ENCODE measurements around the gene PNPO. TPM values are rescaled to one million over a fixed set of nuclear protein-coding genes. Genes with fewer than 3 reads are reported as not detected.

PNPO gene
- total and polyA plus RNA-seq, 2 of the 13 experiments (the other 11 are each of a cell fraction or from before 2014, with no cell fraction given): 47.9 to 63.3 TPM

- TF ChIP-seq SOX6 (IDR thresholded peaks at IDR 0.05) (no peak), SOX6 (CRISPR knock-in tag; IDR thresholded peaks at IDR 0.05) (peak; percentile 24; the same call in 1 of the 2 replicates), NR2F6 (IDR thresholded peaks at IDR 0.05) (peak; percentile 76), NR2F6 (CRISPR knock-in tag; IDR thresholded peaks at IDR 0.05) (peak; percentile 71; the same call in 1 of the 2 replicates), KAT7 (CRISPR knock-in tag; IDR thresholded peaks at IDR 0.05; ENCODE audit: borderline replicate concordance) (no peak), DZIP1 (CRISPR knock-in tag; IDR thresholded peaks at IDR 0.05) (peak; percentile 70; the same call in 1 of the 2 replicates), ZNF430 (CRISPR knock-in tag; IDR thresholded peaks at IDR 0.05) (peak; percentile 74; the same call in 1 of the 2 replicates), FOXA1 (IDR thresholded peaks at IDR 0.05) (no peak), FOXA1 (CRISPR knock-in tag; IDR thresholded peaks at IDR 0.05) (0 out of 2 replicates have a peak, but pooled peaks have one; percentile 2), IKZF4 (CRISPR knock-in tag; IDR thresholded peaks at IDR 0.05; ENCODE audit: borderline replicate concordance, low read depth, not compliant biosample characterization) (no peak), SNRNP70 (IDR thresholded peaks at IDR 0.05; ENCODE audit: low read depth, low read length) (no peak), MAX (IDR thresholded peaks at IDR 0.05) (peak; percentile 38; the same call in 1 of the 2 replicates), ZFP41 (CRISPR knock-in tag; IDR thresholded peaks at IDR 0.05; ENCODE audit: borderline replicate concordance) (peak; percentile 9; the same call in 1 of the 2 replicates), KDM3A (CRISPR knock-in tag; IDR thresholded peaks at IDR 0.05; ENCODE audit: low read depth) (0 out of 2 replicates have a peak, but pooled peaks have one; percentile 57), SIX1 (CRISPR knock-in tag; IDR thresholded peaks at IDR 0.05; ENCODE audit: borderline replicate concordance) (no peak), ZNF589 (CRISPR knock-in tag; conservative IDR thresholded peaks at IDR 0.05) (0 out of 2 replicates have a peak, but pooled peaks have one; percentile 68), FIP1L1 (IDR thresholded peaks at IDR 0.05; ENCODE audit: borderline replicate concordance, insufficient read depth, low read depth, low read length) (0 out of 2 replicates have a peak, but pooled peaks have one; percentile 16), KAT2B (IDR thresholded peaks at IDR 0.05; ENCODE audit: borderline replicate concordance, low read depth, low read length) (no peak), NR2C2 (CRISPR knock-in tag; IDR thresholded peaks at IDR 0.05; ENCODE audit: borderline replicate concordance) (peak; percentile 99), MXD1 (CRISPR knock-in tag; IDR thresholded peaks at IDR 0.05) (peak; percentile 77), PHF20 (CRISPR knock-in tag; IDR thresholded peaks at IDR 0.05) (peak; percentile 67), ZBTB34 (CRISPR knock-in tag; IDR thresholded peaks at IDR 0.05) (no peak), TIGD3 (CRISPR knock-in tag; IDR thresholded peaks at IDR 0.05; ENCODE audit: borderline replicate concordance) (no peak)
Observed at GRCh38 chr17:47895856-47896671, 45.3 kb upstream of the PNPO start, which contains the start of gene SP2 (continued).
